ENCODE data around the gene RAP1A.
"Not testable (repeated sequence)": the region's sequence is repeated elsewhere in the genome, so short reads cannot be mapped to it uniquely, and the experiment has no call there.

Gene RAP1A

DNA sequence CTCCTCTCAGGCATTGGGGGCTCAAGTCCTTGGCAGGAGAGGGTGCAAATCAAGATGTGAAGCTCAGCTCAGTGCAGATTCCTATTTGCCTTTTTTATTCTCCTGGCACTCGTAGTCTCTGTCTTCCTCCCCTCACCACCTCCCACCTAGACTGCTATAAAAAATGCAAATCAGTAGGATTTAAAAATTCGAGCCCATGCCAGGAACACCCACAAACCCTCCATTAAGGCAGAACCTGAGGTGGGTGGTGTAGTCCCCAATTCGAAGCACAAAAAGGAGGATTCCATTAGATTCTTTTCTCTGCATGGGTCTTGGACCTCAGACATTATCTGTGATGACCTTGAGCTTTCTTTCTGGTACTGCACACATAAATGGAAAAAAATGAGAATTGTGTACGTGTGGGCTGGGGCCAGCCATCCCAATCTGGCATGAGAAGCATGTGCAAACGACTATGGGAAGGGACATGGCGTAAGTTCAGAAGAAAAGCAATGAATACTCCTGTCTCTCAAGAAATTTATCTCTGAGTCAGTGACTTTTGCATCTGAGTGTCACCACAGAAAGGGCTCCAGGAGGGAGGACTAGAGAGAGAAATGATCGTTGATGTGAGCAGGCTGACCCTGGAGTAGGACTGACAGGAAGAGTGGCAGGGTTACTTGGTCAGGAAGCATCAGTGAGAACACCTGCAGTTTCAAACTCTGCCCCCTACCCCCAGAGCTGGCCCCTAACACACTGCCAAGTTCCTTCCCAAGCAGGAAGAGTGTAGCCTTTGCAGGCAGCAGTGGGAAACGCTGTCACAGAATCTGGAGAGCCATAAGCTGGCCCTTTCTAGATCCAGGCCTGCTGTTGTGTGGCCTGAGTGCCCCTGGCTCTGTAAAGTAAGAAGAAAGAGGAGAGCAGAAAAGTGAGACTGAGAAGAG is 117.9 kb downstream of the RAP1A start:
- no peak for DNase-seq (ENCODE audit: low read depth)

DNA sequence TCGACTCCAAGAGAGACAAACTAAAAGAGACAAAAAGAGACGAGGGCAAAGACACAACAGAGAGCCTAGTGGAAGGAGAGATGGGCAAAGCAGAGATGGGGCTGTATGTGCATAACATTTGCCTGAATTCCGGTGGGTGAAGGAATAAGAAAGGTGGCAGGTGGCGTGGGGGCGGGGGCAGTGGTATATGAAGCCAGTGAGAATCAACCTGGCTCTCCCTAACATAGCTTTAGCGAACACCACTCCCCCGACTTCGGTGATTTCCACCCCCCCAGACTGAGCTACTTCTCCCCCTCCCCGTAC is 118.5 kb downstream of the RAP1A start:
- DNase-seq (ENCODE audit: low read depth) = no peak

DNA sequence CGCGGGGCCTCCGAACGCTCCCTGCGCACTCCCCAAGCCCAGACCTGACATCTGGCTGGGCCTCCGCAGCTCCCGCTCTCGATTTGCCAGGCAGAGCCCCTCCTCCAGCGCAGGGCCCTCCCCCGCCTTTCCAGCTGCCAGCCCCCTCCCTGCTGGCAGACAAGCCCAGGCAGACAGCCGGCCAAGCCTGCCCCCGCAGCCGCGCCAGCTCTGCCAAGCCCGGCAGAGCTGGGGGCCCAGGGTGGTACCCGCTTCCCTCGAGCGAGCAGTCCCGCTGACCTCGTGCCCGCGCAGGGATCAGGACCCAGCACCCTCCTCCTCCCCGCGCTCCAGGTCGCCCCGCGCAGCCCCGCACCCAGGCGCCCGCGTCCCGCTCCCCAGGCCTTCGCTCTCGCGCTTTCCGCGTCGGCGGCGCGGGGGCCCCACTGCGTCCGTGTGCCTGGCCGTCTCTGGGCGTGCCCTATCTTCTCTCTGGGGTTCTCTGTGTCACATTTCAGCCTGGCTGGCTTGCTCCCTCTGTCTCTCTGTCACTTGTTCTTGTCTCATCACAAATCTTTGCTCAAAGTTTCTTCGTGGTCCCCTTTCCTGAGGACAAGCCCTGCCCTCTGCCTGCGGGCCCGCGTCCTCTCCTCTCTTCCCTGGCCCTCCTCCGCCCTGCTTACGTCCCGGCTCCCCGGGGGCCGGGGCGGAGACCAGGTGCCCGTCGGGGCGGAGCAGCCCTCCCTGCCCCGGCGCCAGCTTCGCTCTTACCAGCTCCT is 119.0 kb downstream of the RAP1A start:
- no peak for DNase-seq (ENCODE audit: low read depth)

DNA sequence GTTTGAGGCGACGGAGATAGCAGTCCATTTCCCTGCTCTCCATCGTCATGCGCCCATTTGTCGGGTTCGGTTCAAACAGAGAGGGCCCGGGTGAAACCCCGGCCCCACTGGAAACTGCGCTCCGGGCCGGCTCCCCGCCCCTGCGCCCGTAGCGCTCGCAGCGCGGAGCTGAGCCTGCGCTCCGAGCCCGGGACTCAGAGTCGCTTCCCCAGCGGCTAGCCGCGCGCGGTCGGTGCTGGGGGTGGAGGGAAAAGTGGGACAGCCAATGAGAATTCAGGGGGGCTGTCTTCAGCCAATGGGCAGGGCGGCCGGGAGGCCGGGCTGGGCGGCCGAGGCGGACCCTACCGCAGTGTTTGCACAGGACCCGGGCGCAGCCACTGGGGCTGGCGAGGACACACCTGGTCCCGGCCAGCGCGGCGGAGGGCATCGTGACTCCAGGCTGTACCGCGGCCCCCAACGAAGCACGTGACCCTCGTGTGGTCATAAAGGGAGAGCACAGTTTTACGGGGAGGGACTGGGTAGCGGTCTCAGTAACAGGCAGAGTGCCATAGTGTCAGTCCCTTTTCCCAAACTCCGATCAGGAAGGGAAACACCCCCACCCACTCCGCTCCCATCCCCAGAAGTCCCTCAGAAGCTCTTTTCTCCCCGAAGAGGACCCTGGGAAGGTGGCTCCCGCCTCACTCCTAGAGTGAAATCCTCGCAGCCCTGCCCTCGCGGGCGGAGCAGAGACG is 119.8 kb downstream of the RAP1A start, which contains the start of gene INKA2:
TSS of gene INKA2 (minus strand) at position 202 of the 731 bp plus-strand sequence. CDS start at position 49, 153 bp downstream.
- DNase-seq (ENCODE audit: low read depth) = no peak

DNA sequence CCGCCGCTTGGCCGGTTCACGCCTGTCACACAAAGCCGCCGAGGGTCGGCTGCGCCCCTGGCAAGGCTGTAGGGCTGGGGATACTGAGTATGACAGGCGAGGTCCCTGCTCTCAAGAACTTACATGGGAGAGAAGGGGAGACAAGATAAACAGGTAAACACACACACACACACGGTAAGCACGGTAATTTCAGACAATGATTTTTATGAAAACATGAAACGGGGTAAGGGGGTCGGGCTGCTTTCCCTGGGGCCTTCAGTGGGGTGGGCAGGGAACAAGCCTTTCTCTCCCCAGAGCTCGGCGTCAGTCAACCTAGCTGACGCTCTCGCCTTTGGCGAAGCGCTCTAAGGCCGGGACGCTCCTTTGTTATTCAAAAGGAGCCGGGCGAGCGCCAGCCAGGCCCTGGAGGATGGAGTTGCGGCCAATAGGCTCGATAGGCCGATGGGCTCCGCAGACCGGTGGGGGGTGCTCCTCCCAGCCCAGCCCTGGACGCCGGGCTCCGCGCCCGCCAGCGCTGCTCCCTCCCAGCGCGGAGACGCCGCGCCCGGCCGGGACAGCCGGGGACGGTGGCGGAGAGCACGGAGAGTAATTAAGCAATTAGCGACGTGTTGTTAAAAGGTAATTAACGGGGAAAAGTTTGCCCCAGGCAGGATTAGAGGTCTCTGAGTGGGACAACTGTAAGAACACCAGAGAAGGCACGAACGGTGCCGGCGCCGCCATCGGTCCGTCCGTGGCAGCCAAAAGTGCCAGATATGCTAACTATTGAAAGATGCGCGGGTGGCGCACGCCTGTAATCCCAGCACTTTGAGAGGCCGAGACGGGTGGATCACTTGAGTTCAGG is 120.6 kb downstream of the RAP1A start:
- no peak for DNase-seq (ENCODE audit: low read depth)

DNA sequence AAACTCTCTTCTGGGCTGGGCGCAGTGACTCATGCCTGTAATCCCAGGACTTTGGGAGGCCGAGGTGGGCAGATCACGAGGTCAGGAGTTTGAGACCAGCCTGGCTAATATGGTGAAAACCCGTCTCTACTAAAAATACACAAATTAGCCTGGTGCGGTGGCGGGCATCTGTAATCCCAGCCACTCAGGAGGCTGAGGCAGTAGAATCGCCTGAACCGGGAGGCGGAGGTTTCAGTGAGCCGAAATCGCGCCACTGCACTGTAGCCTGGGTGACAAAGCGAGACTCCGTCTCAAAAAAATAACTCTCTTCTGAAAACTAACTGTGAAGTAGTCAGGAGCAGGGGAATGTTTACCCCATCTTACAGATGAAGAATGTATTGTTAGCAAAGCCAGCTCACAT is 122.7 kb downstream of the RAP1A start:
- not testable (repeated sequence) for DNase-seq (ENCODE audit: low read depth)

DNA sequence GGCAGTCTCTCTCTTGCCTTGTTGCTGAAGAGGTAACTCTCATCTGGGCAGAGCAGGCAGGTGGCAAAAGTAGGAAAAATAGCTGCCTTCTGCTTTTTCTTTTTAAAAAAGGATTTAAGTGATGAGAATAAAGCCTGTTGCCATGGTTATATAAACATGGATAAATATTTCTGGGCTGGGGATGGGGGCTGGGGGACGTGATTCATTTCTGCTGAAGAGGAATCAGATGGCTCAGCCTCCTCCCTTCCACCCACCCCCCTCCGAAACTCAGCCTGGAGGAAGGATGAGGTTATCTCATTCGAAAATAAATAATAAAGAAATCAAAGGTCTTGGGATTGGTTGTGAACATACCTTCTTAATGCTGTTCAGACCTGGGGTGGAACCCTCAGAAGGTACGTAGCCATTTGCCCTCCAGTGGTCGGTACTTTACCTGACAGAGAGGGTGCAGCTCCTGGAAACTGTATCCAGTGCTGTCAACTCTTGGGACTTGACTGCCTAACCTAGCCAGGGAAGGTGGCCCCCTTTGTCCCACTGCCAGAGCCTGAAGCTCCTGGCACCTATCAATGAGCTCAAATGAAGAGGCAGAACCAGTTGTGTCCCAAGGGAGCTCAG is 123.5 kb downstream of the RAP1A start:
- DNase-seq (ENCODE audit: low read depth) = no peak

DNA sequence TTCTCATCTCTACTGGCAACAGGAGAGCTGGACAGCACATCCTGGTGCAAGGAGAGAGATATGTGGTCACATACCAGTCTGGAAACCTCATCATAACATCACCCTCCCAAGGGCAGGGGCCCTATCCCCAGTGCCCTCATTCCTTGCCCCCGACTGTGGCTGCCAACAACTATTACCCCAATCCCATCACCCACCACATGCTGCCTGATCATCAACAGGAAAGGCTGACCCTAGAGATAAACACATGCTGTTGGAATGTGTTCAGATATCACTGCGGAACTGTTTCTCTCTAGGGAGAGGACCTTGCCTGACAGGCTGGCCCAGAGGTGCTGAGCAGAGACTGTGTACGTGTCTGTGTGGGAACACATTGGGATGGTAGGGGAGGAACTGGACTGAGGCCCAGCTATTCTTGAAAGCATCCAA is 124.1 kb downstream of the RAP1A start:
- no peak for DNase-seq (ENCODE audit: low read depth)

DNA sequence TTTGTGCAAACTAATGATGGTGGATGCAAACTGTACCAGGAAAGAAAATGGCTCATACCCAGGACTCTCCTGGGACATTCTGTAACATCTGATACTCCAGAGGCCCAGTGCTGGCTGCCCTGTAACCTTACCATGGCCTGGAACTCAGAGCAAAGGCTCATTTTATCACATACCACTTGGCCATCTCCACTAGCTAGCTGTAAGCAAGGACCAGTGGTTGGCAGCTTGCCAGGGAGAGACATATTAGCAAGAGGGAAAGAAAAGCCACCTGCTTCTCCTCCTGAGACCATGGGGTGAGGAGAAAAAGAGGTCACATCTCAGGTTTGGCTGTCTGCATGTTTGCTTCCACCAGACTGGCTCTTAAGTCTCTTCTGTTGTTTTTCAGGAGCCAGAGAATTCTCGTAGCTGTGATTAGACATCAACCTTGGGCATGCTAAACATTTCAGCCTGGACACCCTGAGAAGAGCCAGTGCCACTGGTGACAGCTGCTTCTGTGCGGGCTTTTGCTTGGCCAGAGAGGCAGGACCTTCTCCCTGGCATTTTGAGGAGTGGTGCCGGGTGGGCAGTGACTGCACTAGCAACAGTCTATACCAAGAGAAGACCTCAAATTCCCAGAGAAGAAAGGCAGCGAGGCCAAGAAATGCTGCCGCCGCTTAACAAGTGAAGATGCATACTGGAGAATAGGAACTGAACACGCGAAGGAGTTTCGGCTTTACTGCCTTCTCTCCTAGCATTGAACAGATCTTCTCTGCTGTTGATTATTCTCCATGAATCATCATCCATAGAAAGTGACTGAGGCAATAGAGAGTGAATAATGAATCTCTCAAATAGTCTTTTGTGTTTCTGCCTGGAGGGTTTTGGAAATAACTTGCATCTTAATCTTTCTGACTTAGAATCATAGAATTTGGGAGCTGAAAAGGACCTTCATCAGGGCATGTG is 126.4 kb downstream of the RAP1A start:
- no peak for DNase-seq (ENCODE audit: low read depth)

DNA sequence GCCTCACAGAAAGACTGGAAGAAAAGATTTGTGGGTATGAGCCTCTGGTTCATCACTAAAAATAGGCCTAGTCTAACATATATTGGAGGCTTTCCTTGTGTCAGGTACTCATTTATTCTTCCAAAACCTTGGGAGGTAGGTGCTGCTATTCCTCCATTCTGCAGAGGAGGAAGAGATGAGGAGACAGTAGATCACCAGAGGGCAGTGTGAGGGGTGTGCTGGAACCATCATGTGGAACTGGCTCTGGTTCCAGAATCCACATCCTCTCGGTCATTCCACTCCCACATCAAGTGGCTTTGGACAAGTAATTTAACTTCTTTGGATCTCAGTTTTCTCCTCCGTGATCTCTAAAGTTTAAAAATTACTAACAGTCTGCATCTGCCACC is 127.0 kb downstream of the RAP1A start:
- DNase-seq (ENCODE audit: low read depth) = no peak

DNA sequence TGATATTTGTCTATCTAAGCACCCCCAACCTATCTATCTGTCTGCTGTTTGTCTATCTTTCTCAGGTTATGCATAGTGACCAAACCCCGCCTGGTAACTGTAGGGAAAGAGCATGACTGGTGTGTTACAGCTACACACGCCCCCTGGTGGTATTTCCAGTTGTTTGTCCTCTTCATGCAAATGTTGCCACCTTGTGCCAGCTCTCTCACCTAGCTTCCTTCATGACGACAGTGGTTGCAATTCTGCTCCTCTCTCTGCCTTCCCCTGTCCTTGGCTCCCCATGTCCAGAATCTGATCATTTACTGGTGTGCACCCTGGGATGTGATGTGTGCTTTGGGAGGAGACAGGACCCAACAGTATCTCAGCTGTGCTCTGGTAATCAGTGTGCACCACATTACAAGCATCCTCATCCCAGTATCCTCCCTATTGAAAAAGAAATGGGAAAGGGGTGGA is 127.7 kb downstream of the RAP1A start:
- peak; percentile 74 for DNase-seq (ENCODE audit: low read depth)

DNA sequence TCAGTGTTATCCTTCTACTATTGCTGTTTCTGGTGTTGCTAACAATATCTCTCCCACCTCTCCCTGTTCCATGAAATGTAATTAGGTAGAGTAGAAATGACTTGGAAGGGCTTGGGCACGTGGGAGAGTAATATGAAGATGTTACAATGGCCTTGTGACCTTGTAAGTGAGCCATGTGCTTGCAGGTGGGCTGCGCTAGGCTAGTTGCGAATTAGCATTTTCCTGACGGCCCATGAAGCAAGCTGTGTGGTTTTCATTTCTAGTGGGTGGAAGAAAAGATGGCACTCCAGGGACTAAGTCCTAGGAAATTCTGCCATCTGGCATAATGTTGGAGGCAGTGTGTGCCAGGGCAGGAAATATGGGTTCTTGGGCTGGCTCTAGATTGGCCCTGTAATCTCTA is 128.4 kb downstream of the RAP1A start:
- no peak for DNase-seq (ENCODE audit: low read depth)

DNA sequence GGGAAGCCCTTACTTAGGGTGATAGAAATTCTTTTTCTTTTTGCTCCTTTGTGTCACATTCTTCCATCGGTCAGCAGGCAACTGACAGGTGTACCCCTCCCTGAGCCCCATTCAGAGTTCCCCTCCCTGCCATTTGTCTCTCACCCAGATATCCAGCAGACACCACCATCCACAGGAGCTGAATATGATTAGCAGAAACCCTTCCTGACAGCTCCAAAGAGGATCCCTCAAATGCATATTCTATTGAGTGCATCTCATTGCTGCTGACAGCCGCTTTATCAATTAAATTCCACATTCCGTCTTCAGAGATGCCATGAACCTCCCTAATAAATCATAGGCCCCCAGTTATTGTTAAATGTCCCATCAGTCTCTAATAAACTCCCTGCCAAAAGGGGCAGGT is 130.0 kb downstream of the RAP1A start:
- DNase-seq (ENCODE audit: low read depth) = no peak

DNA sequence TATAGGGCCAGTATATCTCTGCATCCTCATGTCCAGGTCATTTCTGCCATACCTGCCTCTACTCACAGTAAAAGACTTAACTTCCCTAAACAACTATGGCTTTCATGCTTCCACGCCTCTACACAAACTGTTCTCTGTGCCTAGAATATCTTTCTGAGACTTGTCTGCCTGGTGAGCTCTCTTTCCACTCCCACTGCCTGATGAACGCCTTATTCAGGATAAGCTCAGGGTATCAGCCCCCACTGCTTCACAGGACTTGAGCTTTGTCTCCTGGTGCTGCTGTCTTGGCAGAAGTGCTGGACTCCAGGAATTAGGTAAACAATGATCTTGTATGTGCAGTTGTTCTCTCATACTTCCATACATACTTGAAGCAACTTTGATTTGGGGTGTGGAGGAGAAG is 131.3 kb downstream of the RAP1A start:
- no peak for DNase-seq (ENCODE audit: low read depth)

DNA sequence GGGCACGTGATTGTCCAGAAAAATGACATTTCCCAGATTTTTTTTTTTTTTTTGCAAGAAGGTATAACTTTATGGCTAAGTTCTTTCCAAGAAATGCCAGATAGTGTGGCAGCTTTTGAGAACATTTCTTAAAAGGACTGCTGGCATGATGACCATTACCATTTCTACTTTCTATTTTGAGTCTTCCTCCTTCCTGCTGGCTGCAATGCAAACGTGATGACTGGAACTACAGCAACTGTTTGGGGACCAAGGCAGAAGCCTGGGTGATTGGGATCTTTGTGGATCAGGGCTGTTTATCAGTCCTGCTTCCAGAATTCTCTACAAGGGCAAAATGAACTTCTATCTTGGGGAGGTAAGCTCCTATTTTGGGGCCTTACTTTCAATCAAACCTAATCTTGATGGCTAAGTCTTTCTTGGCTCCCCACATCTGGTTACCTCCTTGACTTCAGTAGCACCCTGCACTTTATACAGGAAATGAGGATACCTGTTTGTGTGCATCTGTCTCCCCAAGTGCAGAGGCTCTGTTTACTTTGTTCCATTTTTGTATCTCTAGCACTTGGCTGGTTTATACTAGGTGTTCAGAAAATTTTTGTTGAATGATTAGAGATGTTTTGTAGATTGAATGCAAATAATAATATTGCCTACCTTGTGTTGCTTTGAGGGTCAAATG is 132.5 kb downstream of the RAP1A start:
- DNase-seq (ENCODE audit: low read depth) = no peak

DNA sequence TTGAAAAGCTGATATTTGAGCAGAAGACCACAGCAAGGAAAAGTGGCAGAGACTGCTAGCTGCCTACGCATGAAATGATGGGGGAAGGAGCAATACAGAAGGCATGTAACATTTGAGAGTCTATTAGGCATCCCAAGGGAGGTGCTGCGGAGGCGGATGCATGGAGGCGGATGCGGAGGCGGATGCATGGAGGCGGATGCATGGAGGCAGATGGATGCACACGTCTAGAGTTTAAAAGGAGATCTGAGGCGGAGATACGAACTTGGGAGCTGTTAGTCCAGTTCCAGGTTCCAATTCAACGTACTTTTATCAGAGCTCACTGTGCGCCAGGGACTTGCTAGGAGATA is 135.4 kb downstream of the RAP1A start:
- DNase-seq (ENCODE audit: low read depth) = no peak

DNA sequence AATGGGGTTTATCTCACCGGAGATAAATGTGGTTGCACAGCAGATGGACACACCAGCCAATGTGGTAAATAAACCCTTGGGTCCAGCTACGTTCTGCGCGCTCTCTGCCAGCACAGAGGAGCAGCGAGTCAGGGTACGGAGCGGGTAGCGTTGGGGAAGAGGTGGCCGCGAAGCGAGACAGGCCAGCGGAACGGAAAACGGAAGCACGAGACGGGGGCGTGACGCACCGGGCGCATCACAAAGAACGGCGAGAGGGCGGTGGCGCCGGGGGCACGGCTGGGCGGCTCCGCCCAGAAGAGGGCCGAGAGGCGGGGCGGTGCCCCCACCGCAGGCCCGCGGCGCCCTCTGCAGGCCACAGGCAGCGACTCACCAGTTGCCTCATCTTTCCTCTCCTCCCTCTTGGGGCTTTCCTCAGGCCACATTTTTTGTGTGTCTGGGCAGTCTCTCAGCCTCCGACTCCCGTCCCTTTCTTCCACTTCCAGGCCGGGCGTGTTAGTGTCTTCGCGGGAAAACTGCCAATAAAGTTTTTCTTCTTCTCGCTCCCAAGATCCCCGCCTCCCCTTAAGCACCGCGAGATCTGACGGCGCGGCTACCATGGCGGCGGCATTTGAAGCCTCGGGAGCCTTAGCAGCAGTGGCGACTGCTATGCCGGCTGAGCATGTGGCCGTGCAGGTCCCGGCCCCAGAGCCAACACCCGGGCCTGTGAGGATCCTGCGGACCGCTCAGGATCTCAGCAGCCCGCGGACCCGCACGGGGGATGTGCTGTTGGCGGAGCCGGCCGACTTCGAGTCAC is 135.9 kb downstream of the RAP1A start, which contains the start of gene DDX20:
TSS of gene DDX20 (plus strand) at position 571 of the 793 bp plus-strand sequence. CDS start at position 595, 24 bp downstream.
- peak; percentile 97 for DNase-seq (ENCODE audit: low read depth)

DNA sequence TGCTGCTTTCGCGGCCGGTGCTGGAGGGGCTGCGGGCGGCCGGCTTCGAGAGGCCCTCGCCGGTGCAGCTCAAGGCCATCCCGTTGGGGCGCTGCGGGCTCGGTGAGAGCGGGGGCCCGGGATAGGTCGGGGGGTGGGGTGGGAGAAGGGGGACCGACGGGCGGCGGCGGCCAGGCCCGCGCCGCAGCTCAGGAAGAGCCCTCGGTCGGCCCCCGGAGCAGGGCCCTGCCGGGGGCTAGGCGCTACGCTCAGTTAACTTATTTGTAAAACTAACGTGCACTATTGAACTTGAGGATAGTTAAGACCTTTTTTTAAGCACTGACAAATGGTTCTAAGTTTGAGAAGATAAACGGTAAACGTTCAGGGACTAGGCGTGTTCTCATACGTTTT is 136.5 kb downstream of the RAP1A start:
- DNase-seq (ENCODE audit: low read depth) = no peak

DNA sequence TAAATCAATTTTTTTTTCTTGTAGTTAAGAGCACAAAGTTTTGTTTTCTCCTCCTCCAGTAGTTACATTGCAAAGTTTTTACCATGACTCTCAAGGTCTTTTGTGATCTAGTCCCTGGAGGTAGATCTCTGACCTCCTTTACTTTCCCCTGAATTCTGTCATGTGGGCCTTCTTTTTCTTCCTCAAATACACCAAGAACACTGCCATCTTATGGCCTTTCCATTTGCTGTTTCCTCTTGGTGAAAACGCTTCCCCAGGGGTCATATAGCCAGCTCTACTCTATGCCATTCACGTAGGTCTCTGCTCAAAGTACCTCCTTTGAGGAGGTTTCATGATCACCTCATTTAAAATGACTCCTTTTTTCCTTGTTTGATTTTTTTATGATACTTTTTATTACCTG is 138.8 kb downstream of the RAP1A start:
- no peak for DNase-seq (ENCODE audit: low read depth)

Measured in fibroblast of the conjunctiva (primary cell).